CD4-positive, CD25-positive, alpha-beta regulatory T cell (primary cell): ENCODE results near the gene CIAO2A. TPM values are rescaled to one million over a fixed set of nuclear protein-coding genes. Genes with fewer than 3 reads are reported as not detected.
"Not testable (repeated sequence)": the region's sequence is repeated elsewhere in the genome, so short reads cannot be mapped to it uniquely, and the experiment has no call there.

Source experiments
- ATAC-seq, 2 donors: fragments of 150-1000 bp; cut with Tn5 transposase; one replicate each; pipeline ENCODE4 v1.10.0; 2021; ENCODE audit warnings: low read depth in 2 of 2, moderate number of reproducible peaks in 2 of 2, moderate library complexity in 1 of 2
- DNase-seq, 3 donors: peaks; one replicate each; pipeline versions ENCODE4 v3.0.0 to v3.0.0-alpha.2; 2012 to 2022; ENCODE audit warnings: mixed read lengths in 1 of 3
- H3K27ac ChIP-seq: one replicate; pipeline ENCODE4 v1.7.0; 2013; ENCODE audit warnings: mild to moderate bottlenecking, low read length; ENCODE audit not compliant: insufficient read depth, poor library complexity, severe bottlenecking
- H3K27me3 ChIP-seq: one replicate; pipeline ENCODE4 v1.7.0; 2013; ENCODE audit warnings: low read length; ENCODE audit not compliant: control insufficient read depth, insufficient read depth
- H3K36me3 ChIP-seq: one replicate; pipeline ENCODE4 v1.7.0; 2013; ENCODE audit warnings: mild to moderate bottlenecking, low read length, moderate library complexity; ENCODE audit not compliant: control insufficient read depth, insufficient read depth
- H3K4me1 ChIP-seq: 2 replicates; pipeline ENCODE4 v1.7.0; 2013; ENCODE audit warnings: mild to moderate bottlenecking, low read length; ENCODE audit not compliant: insufficient read depth, control insufficient read depth, poor library complexity, severe bottlenecking
- H3K4me3 ChIP-seq: one replicate; pipeline ENCODE4 v1.7.0; 2013; ENCODE audit warnings: low read depth, mild to moderate bottlenecking, low read length, moderate library complexity
- H3K9me3 ChIP-seq, 2 experiments: 1 replicate in 1 of 2; 2 replicates in 1 of 2; pipeline ENCODE4 v1.7.0; 2013; ENCODE audit warnings: low read length in 2 of 2, mild to moderate bottlenecking in 1 of 2, moderate library complexity in 1 of 2; ENCODE audit not compliant: control insufficient read depth in 2 of 2
- H3K27ac Mint-ChIP-seq, 3 donors: one replicate each; pipeline ENCODE4 v1.8.0; 2020 to 2022; ENCODE audit warnings: mild to moderate bottlenecking in 3 of 3, mixed read lengths in 3 of 3, moderate library complexity in 2 of 3
- H3K27me3 Mint-ChIP-seq: one replicate; pipeline ENCODE4 v1.8.0; 2022; ENCODE audit warnings: mild to moderate bottlenecking, mixed read lengths
- H3K36me3 Mint-ChIP-seq: one replicate; pipeline ENCODE4 v1.8.0; 2020; ENCODE audit warnings: mixed read lengths
- H3K4me1 Mint-ChIP-seq, 4 donors: one replicate each; pipeline ENCODE4 v1.8.0; 2020 to 2022; ENCODE audit warnings: mixed read lengths in 4 of 4, mild to moderate bottlenecking in 1 of 4
- H3K4me3 Mint-ChIP-seq, 4 donors: one replicate each; pipeline ENCODE4 v1.8.0; 2020 to 2022; ENCODE audit warnings: mild to moderate bottlenecking in 4 of 4, mixed read lengths in 4 of 4, moderate library complexity in 3 of 4
- H3K9me3 Mint-ChIP-seq, 7 donors: one replicate each; pipeline ENCODE4 v1.8.0; 2020 to 2022; ENCODE audit warnings: mixed read lengths in 7 of 7, mild to moderate bottlenecking in 3 of 7, moderate library complexity in 2 of 7
- polyA plus RNA-seq, 4 donors: library from polyadenylated mRNA; unstranded; fragments of 300-500 nt; fragmentation: Illumina TruSeq; gene quantifications; one replicate each; pipeline ENCODE4 v1.2.3, GENCODE V29; 2021
- total RNA-seq: library from RNA; stranded (reverse); gene quantifications from one replicate; pipeline ENCODE4 v1.2.3, GENCODE V29; 2022

Gene CIAO2A
- total and polyA plus RNA-seq, 5 donors from 2014 or later, result 25.8 to 124 (median 103) TPM

GRCh38 chr15:64089543-64090280 is 3.9 kb downstream of the CIAO2A start:
- Mint-ChIP-seq H3K4me3 (peak overlapping the region in 2 of 4 donors; percentile 17 to 61), H3K36me3 (peaks cover 10% of the 10 kb centered on the region), H3K27ac (peak overlapping the region; percentile 5 to 59 (median 9)), H3K4me1 (peaks cover 26 to 53% (median 36%) of the 10 kb centered on the region in 4 donors), H3K9me3 (no peaks in the 10 kb centered on the region), H3K27me3 (no peaks in the 10 kb centered on the region)
- no peaks in the 10 kb centered on the region for H3K9me3 ChIP-seq
- no peaks in the 10 kb centered on the region for H3K27me3 ChIP-seq
- no peak overlapping the region for H3K4me3 ChIP-seq
- H3K27ac ChIP-seq, result no peak overlapping the region
- peaks cover 33% of the 10 kb centered on the region for H3K36me3 ChIP-seq
- no peak for ATAC-seq
- H3K4me1 ChIP-seq, result peaks cover 32% of the 10 kb centered on the region
- no peak for DNase-seq

GRCh38 chr15:64082757-64083156 is 10.9 kb downstream of the CIAO2A start:
- no peak overlapping the region for H3K27ac ChIP-seq
- no peaks in the 10 kb centered on the region for H3K9me3 Mint-ChIP-seq
- H3K27me3 ChIP-seq, result no peaks in the 10 kb centered on the region
- H3K4me1 Mint-ChIP-seq, result peaks cover 0 to 7% (median 2%) of the 10 kb centered on the region in 4 donors
- no peaks in the 10 kb centered on the region for H3K27me3 Mint-ChIP-seq
- DNase-seq, result no peak
- ATAC-seq, result no peak
- no peak overlapping the region for H3K4me3 ChIP-seq
- H3K4me3 Mint-ChIP-seq, result no peak overlapping the region
- no peaks in the 10 kb centered on the region for H3K4me1 ChIP-seq
- H3K36me3 ChIP-seq, result peaks cover 30% of the 10 kb centered on the region
- H3K9me3 ChIP-seq, result no peaks in the 10 kb centered on the region
- H3K36me3 Mint-ChIP-seq, result peaks cover 10% of the 10 kb centered on the region
- H3K27ac Mint-ChIP-seq, result no peak overlapping the region

- not testable (repeated sequence) for H3K9me3 ChIP-seq, H3K27me3 Mint-ChIP-seq, H3K27me3 ChIP-seq, ATAC-seq, H3K9me3 Mint-ChIP-seq, H3K4me3 ChIP-seq, DNase-seq, H3K27ac Mint-ChIP-seq, H3K4me3 Mint-ChIP-seq, H3K4me1 ChIP-seq, H3K27ac ChIP-seq
- Mint-ChIP-seq H3K4me1 (peaks cover 8 to 13% (median 10%) of the 10 kb centered on the region in 4 donors), H3K36me3 (peaks cover 26% of the 10 kb centered on the region)
- peaks cover 31% of the 10 kb centered on the region for H3K36me3 ChIP-seq
Observed at GRCh38 chr15:64073496-64073895, 20.1 kb downstream of the CIAO2A start.

- H3K36me3 ChIP-seq, result peaks cover 31% of the 10 kb centered on the region
- Mint-ChIP-seq H3K9me3 (no peaks in the 10 kb centered on the region), H3K4me1 (peaks cover 8 to 12% (median 11%) of the 10 kb centered on the region in 4 donors), H3K27ac (peak overlapping the region in 1 of 3 donors; percentile 6), H3K4me3 (no peak overlapping the region), H3K27me3 (no peaks in the 10 kb centered on the region), H3K36me3 (peaks cover 26% of the 10 kb centered on the region)
- H3K4me1 ChIP-seq, result peaks cover under 1% of the 10 kb centered on the region
- no peaks in the 10 kb centered on the region for H3K27me3 ChIP-seq
- DNase-seq (no peak), ATAC-seq (no peak)
- no peak overlapping the region for H3K4me3 ChIP-seq
- H3K9me3 ChIP-seq, result no peaks in the 10 kb centered on the region
- H3K27ac ChIP-seq, result no peak overlapping the region
Observed at GRCh38 chr15:64072812-64073211, 20.8 kb downstream of the CIAO2A start.

DNA sequence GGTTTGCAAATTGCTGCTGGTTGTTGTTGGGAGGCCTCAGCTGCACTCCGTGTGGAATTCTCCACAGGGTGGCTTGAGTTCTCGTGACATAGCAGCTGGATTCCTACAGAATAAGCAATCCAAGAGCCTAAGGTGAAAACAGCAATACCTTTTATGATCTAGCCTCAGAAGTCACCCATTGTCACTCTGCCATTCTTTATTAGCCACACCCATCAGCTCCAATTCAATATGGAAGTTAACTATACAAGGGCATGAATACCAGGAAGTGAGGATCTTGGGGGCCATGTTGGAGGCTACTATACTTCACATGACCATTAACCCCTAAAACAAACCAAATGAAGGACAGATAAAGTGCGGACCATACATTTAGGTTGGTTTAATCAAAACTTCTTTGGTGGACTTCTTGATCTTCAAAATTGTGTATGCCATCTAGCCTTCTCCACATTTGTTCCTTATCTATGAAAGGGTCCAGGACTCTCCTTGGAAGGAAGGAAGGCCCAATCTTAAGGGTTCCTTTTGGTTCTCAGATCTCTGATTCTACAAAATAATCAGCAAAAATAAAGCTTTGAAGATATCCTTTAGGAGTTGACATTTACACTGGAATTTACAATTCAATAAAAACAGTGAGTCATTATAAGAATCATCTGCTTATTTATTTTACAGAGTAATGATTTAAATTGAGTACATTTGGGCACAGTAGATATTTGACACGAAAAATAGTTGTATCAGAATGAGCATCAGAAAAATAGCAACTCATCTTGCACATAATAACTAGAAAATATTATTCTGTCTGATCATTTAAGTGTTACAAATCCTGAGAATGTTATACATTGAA is 21.5 kb downstream of the CIAO2A start:
- H3K4me1 Mint-ChIP-seq, result peaks cover 5 to 12% (median 7%) of the 10 kb centered on the region in 4 donors
- H3K27ac Mint-ChIP-seq, result no peak overlapping the region
- H3K4me3 Mint-ChIP-seq, result no peak overlapping the region
- peaks cover 31% of the 10 kb centered on the region for H3K36me3 ChIP-seq
- no peaks in the 10 kb centered on the region for H3K9me3 ChIP-seq
- peaks cover 4% of the 10 kb centered on the region for H3K4me1 ChIP-seq
- H3K4me3 ChIP-seq, result no peak overlapping the region
- peaks cover 20% of the 10 kb centered on the region for H3K36me3 Mint-ChIP-seq
- no peaks in the 10 kb centered on the region for H3K27me3 Mint-ChIP-seq
- no peaks in the 10 kb centered on the region for H3K27me3 ChIP-seq
- no peak for DNase-seq
- no peaks in the 10 kb centered on the region for H3K9me3 Mint-ChIP-seq
- H3K27ac ChIP-seq, result no peak overlapping the region
- no peak for ATAC-seq

DNA sequence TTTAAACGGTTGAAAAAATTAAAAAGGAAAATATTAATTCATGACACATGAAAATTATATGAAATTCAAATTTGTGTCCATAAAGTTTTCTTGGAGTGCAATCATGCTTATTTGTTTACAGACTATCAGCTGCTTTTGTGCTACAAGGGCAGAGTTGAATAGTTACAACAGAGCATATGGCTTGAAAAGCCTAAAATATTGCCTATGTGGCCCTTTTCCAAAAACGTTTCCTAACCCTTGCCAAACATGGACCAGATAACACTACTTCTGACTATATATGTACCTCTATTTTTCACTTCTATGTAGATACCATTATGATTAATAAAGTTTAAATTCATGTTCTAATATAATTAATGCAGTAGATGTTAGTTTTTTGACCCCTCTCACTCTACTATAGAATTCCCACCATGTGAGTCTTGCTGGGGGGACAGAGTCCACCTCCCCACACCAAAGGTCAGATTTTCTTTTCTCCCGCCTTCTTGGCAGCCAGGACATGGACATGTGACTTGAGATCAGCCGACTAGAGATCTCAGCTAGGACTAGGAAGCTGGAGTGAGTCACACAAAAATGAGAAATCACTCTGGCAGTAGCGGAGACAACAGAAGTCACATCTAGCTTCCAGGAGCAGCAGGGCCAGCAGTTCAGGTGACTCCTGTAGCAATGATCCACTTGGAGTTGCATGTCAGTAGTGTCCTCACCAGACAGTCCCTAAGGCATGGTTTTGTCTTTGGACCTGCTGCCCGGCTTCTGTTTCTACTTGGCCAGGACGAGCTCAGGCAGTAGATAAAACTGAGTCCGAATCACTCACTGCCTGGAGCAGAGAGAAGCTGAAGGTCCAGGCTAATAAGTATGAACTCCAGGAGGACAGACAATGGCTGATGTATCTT is 22.4 kb downstream of the CIAO2A start:
- peak overlapping the region in 1 of 3 donors; percentile 75 for H3K27ac Mint-ChIP-seq
- no peak for ATAC-seq

GRCh38 chr15:64070106-64070505 is 23.5 kb downstream of the CIAO2A start:
- peak overlapping the region in 1 of 3 donors; percentile 9 for H3K27ac Mint-ChIP-seq
- peaks cover 19% of the 10 kb centered on the region for H3K36me3 Mint-ChIP-seq
- no peak overlapping the region for H3K4me3 Mint-ChIP-seq

More for the DNA sequence above, 22.4 kb downstream of the CIAO2A start:
- Mint-ChIP-seq H3K4me3 (no peak overlapping the region), H3K27me3 (no peaks in the 10 kb centered on the region), H3K36me3 (peaks cover 20% of the 10 kb centered on the region), H3K9me3 (no peaks in the 10 kb centered on the region), H3K4me1 (peaks cover 2 to 9% (median 6%) of the 10 kb centered on the region in 4 donors)
- Histone ChIP-seq H3K27me3 (no peaks in the 10 kb centered on the region), H3K4me3 (no peak overlapping the region), H3K36me3 (peaks cover 31% of the 10 kb centered on the region), H3K9me3 (no peaks in the 10 kb centered on the region), H3K27ac (no peak overlapping the region), H3K4me1 (peaks cover 4% of the 10 kb centered on the region)
- DNase-seq, result no peak

More at GRCh38 chr15:64070106-64070505, 23.5 kb downstream of the CIAO2A start:
- DNase-seq (no peak), ATAC-seq (no peak)
- Histone ChIP-seq H3K4me1 (peaks cover 4% of the 10 kb centered on the region), H3K27me3 (no peaks in the 10 kb centered on the region), H3K27ac (no peak overlapping the region), H3K4me3 (no peak overlapping the region), H3K9me3 (no peaks in the 10 kb centered on the region), H3K36me3 (peaks cover 27% of the 10 kb centered on the region)
- no peaks in the 10 kb centered on the region for H3K9me3 Mint-ChIP-seq
- no peaks in the 10 kb centered on the region for H3K27me3 Mint-ChIP-seq
- peaks cover 0 to 6% (median 4%) of the 10 kb centered on the region in 4 donors for H3K4me1 Mint-ChIP-seq
